Endothelial cell of umbilical vein (primary cell): ENCODE results near the gene RNF150. TPM values are rescaled to one million over a fixed set of nuclear protein-coding genes. Genes with fewer than 3 reads are reported as not detected.

Source experiments
- BruUV-seq: library from RNA; stranded (reverse); fragments of 400-500 nt; replicated peaks from 2 replicates; lab custom pipeline; 2021; lab: Mats Ljungman, UMichigan
- CTCF ChIA-PET: fragments of 300-600, 350-600 bp; sonication (Branson Sonifier 250); formaldehyde crosslinking; loops from one replicate; lab custom pipeline; 2021; ENCODE audit warnings: antibody characterized with exemption, inconsistent platforms; lab: Charles Lee
- POLR2A ChIA-PET: fragments of 300-600, 350-600 bp; sonication (Branson Sonifier 250); formaldehyde crosslinking; loops from one replicate; lab custom pipeline; 2021; ENCODE audit warnings: antibody characterized with exemption, inconsistent platforms; lab: Charles Lee
- DNase-seq: peaks from one replicate; pipeline ENCODE4 v3.0.0-alpha.2; 2011; ENCODE audit warnings: low read depth, low spot score
- FAIRE-seq: peaks from 2 replicates; lab custom pipeline; 2011; peaks lifted over from hg19 to GRCh38; lab: Jason Lieb, UNC
- H2AFZ ChIP-seq: 2 replicates; pipeline ENCODE4 v1.6.0; 2012; ENCODE audit warnings: low read depth, low read length, control low read depth, inconsistent platforms
- H3K27ac ChIP-seq: 2 replicates; pipeline ENCODE4 v1.5.1; 2011; ENCODE audit warnings: low read depth, mild to moderate bottlenecking, control low read depth, low read length, moderate library complexity; ENCODE audit not compliant: insufficient read depth
- H3K27me3 ChIP-seq, 2 experiments: 2 replicates each; pipeline versions ENCODE4 v1.6.0 to v1.6.1; 2011; ENCODE audit warnings: low read length in 2 of 2, mixed read lengths in 1 of 2; ENCODE audit not compliant: control insufficient read depth in 2 of 2, insufficient read depth in 2 of 2
- H3K36me3 ChIP-seq, 2 experiments: 2 replicates in 1 of 2; 3 replicates in 1 of 2; pipeline ENCODE4 v1.5.1; 2011; ENCODE audit warnings: low read length in 2 of 2, mild to moderate bottlenecking in 1 of 2, moderate library complexity in 1 of 2; ENCODE audit not compliant: control insufficient read depth in 2 of 2, insufficient read depth in 2 of 2; ENCODE audit errors: extremely low read depth in 1 of 2
- H3K4me1 ChIP-seq: 3 replicates; pipeline ENCODE4 v1.5.1; 2011; ENCODE audit warnings: mild to moderate bottlenecking, low read length; ENCODE audit not compliant: control insufficient read depth, insufficient read depth; ENCODE audit errors: extremely low read depth
- H3K4me2 ChIP-seq: 2 replicates; pipeline ENCODE4 v1.6.1; 2011; ENCODE audit warnings: low read length, control low read depth, mixed read lengths; ENCODE audit not compliant: insufficient read depth
- H3K4me3 ChIP-seq, 3 experiments: fragments of 200-600 bp in 1 of 3; sonication (generic), shearing (Covaris generic) in 1 of 3; replicated peaks in 1 of 3; 2 replicates each; pipeline ENCODE4 v1.5.1; 2011 to 2016; ENCODE audit warnings: control low read depth in 3 of 3, low read length in 3 of 3, mild to moderate bottlenecking in 2 of 3, inconsistent platforms in 1 of 3, low read depth in 1 of 3, moderate library complexity in 1 of 3; ENCODE audit not compliant: insufficient read depth in 1 of 3
- H3K79me2 ChIP-seq: 2 replicates; pipeline ENCODE4 v1.6.0; 2012; ENCODE audit warnings: low read length, inconsistent platforms; ENCODE audit not compliant: control insufficient read depth, insufficient read depth
- H3K9ac ChIP-seq: replicated peaks from 2 replicates; pipeline ENCODE3; 2011; ENCODE audit warnings: low read length, control low read depth; ENCODE audit not compliant: insufficient read depth; ENCODE audit errors: extremely low read depth
- H3K9me1 ChIP-seq: replicated peaks from 3 replicates; pipeline ENCODE4 v1.6.0; 2011; ENCODE audit warnings: mild to moderate bottlenecking, low read length; ENCODE audit not compliant: control insufficient read depth, insufficient read depth; ENCODE audit errors: extremely low read depth
- H3K9me3 ChIP-seq: replicated peaks from 2 replicates; pipeline ENCODE4 v1.5.1; 2012; ENCODE audit warnings: low read length, inconsistent platforms; ENCODE audit not compliant: control insufficient read depth, insufficient read depth
- H4K20me1 ChIP-seq: replicated peaks from 2 replicates; pipeline ENCODE3; 2011; ENCODE audit warnings: mild to moderate bottlenecking, low read length; ENCODE audit not compliant: control insufficient read depth, insufficient read depth; ENCODE audit errors: extremely low read depth
- CTCF ChIP-seq, 2 donors: IDR thresholded peaks; 1 replicate in 1 of 2; 2 replicates in 1 of 2; pipeline ENCODE4 v1.5.1; 2011; ENCODE audit warnings: low read length in 2 of 2, mild to moderate bottlenecking in 2 of 2, moderate library complexity in 2 of 2, control low read depth in 1 of 2, inconsistent platforms in 1 of 2, low read depth in 1 of 2; ENCODE audit not compliant: insufficient read depth in 1 of 2; ENCODE audit errors: extremely low read depth in 1 of 2
- EZH2 ChIP-seq: IDR thresholded peaks from 2 replicates; pipeline ENCODE4 v1.6.1; 2012; ENCODE audit warnings: borderline replicate concordance, low read depth, mild to moderate bottlenecking, moderate library complexity, low read length, inconsistent platforms; ENCODE audit not compliant: severe bottlenecking
- FOS ChIP-seq: IDR thresholded peaks from 2 replicates; pipeline ENCODE4 v1.6.1; 2011; ENCODE audit warnings: mild to moderate bottlenecking, low read length, moderate library complexity, borderline replicate concordance; ENCODE audit not compliant: insufficient read depth
- JUN ChIP-seq: IDR thresholded peaks from 2 replicates; pipeline ENCODE4 v1.6.1; 2011; ENCODE audit warnings: borderline replicate concordance, low read depth; ENCODE audit not compliant: insufficient read length, insufficient read depth
- MAX ChIP-seq: IDR thresholded peaks from 2 replicates; pipeline ENCODE4 v1.6.1; 2011; ENCODE audit not compliant: insufficient read depth, insufficient read length
- MYC ChIP-seq: IDR thresholded peaks from one replicate; pipeline ENCODE4 v1.6.1; 2011; ENCODE audit warnings: mild to moderate bottlenecking, low read depth, low read length
- POLR2A ChIP-seq: IDR thresholded peaks from 2 replicates; pipeline ENCODE4 v1.6.1; 2012; ENCODE audit warnings: low read depth, mild to moderate bottlenecking, control low read depth, low read length
- POLR2AphosphoS5 ChIP-seq: IDR thresholded peaks from 2 replicates; pipeline ENCODE4 v1.6.1; 2012; ENCODE audit warnings: low read depth, mild to moderate bottlenecking, control low read depth, low read length, moderate library complexity; ENCODE audit not compliant: insufficient read depth
- dilution Hi-C: fragments of 300-500 bp; cut with MboI; formaldehyde crosslinking; loops from one replicate; pipeline ENCODE4 v1.15.0; 2019; ENCODE audit warnings: low sequenced_read_pairs; ENCODE audit not compliant: extremely low pct_ligation_motif_present
- intact Hi-C: fragments of 100-400 bp; cut with micrococcal nuclease; formaldehyde crosslinking; loops from one replicate; pipeline ENCODE4 v1.10.0; 2022
- polyA plus RNA-seq, 4 experiments: library from polyadenylated mRNA; depleted of rRNA in 3 of 4; stranded (reverse) in 3 of 4; unstranded in 1 of 4; fragments of >200 nt; gene quantifications; 2 replicates each; pipeline versions ENCODE4 v1.2.1 to v1.2.3, GENCODE V29; 2011 to 2012; ENCODE audit warnings: missing spikeins in 1 of 4
- total RNA-seq: library from RNA; stranded (reverse); gene quantifications from 2 replicates; pipeline ENCODE4 v1.2.3, GENCODE V29; 2021

The RNF150 gene
- total and polyA plus RNA-seq, 2 donors (not counting 3 experiments of a cell fraction or from before 2014, with no cell fraction given), result 0.33 to 0.35 TPM

GRCh38 chr4:140995058-140995457 lies 138.2 kb downstream of the RNF150 start:
- BruUV-seq, result no TSS peak
- no peaks in the 10 kb centered on the region for H3K27me3 ChIP-seq
- H3K4me1 ChIP-seq, result no peaks in the 10 kb centered on the region
- H4K20me1 ChIP-seq, result no peaks in the 10 kb centered on the region
- ChIA-PET POLR2A (no interaction called here), CTCF (no interaction called here)
- no peak overlapping the region for H3K4me2 ChIP-seq
- H3K36me3 ChIP-seq, result no peaks in the 10 kb centered on the region
- H3K4me3 ChIP-seq, result no peak overlapping the region
- TF ChIP-seq FOS (no peak), POLR2A (no peak), POLR2AphosphoS5 (no peak), EZH2 (no peak), MYC (no peak), MAX (no peak), JUN (no peak), CTCF (IDR thresholded peaks at IDR 0.05; ENCODE audit: extremely low read depth in 1 of 2, insufficient read depth in 1 of 2, low read depth in 1 of 2, low read length in 2 of 2) (no peak)
- DNase-seq (no peak), FAIRE-seq (no peak)
- dilution Hi-C loops (no loop called here), intact Hi-C loops (no loop called here)
- no peak overlapping the region for H3K27ac ChIP-seq
- H3K9ac ChIP-seq, result no peak overlapping the region
- no peak overlapping the region for H2AFZ ChIP-seq
- no peaks in the 10 kb centered on the region for H3K9me3 ChIP-seq
- no peaks in the 10 kb centered on the region for H3K9me1 ChIP-seq
- no peaks in the 10 kb centered on the region for H3K79me2 ChIP-seq
